GM12892 (cell line): ENCODE results near the gene PRAME.

ENCODE experiments used
- POLR2A ChIP-seq: IDR thresholded peaks from 2 replicates; pipeline ENCODE4 v1.6.1; 2011; ENCODE audit warnings: low read depth, low read length, control low read depth
- POLR2AphosphoS5 ChIP-seq: IDR thresholded peaks from 2 replicates; pipeline ENCODE4 v1.6.1; 2011; ENCODE audit warnings: low read depth, low read length, control low read depth

DNA sequence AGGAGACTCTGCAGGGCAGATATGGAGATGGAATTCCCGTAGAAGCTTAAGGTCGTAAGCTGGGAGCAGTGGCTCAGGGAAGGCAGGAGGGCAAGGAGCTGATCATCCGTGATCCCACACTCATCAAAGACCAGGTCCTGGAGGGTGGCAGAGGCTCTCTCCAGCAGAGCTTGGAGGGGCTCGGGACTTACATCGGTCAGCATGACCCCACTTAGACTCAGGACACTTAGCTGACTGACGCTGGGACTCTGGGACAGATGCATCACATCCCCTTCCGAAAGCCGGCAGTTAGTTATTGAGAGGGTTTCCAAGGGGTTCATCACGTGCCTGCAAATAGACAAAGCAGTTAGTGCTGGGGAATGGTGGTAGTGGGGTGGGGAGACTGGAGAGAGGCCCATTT is 10.7 kb downstream of the PRAME start:
- no peak for TF ChIP-seq POLR2A
- TF ChIP-seq POLR2AphosphoS5: no peak
